CD14-positive monocyte (primary cell): ENCODE results near the gene TIMP2. TPM values are rescaled to one million over a fixed set of nuclear protein-coding genes. Genes with fewer than 3 reads are reported as not detected.

Experiments
- DNase-seq, 3 donors: peaks; one replicate each; pipeline ENCODE4 v3.0.0-alpha.2; 2011 to 2022
- H2AFZ ChIP-seq: 2 replicates; pipeline ENCODE4 v1.6.0; 2012; ENCODE audit warnings: mild to moderate bottlenecking, low read depth, low read length, inconsistent platforms; ENCODE audit not compliant: insufficient read depth, poor library complexity, severe bottlenecking
- H3K27ac ChIP-seq, 2 donors: 1 replicate in 1 of 2; 2 replicates in 1 of 2; pipeline ENCODE4 v1.5.1; 2012 to 2013; ENCODE audit warnings: low read length in 2 of 2, control low read depth in 1 of 2, inconsistent platforms in 1 of 2, low read depth in 1 of 2, mild to moderate bottlenecking in 1 of 2
- H3K27me3 ChIP-seq, 2 donors: one replicate each; pipeline versions ENCODE4 v1.6.0 to v1.6.1; 2011 to 2013; ENCODE audit warnings: low read length in 2 of 2; ENCODE audit not compliant: control insufficient read depth in 2 of 2, insufficient read depth in 2 of 2
- H3K36me3 ChIP-seq, 2 donors: replicated peaks in 1 of 2; 1 replicate in 1 of 2; 2 replicates in 1 of 2; pipeline versions ENCODE4 v1.5.1 to v1.6.1; 2012 to 2013; ENCODE audit warnings: low read length in 2 of 2, control low read depth in 1 of 2, inconsistent platforms in 1 of 2, mild to moderate bottlenecking in 1 of 2; ENCODE audit not compliant: insufficient read depth in 2 of 2, control insufficient read depth in 1 of 2
- H3K4me1 ChIP-seq, 2 donors: 1 replicate in 1 of 2; 2 replicates in 1 of 2; pipeline versions ENCODE4 v1.5.1 to v1.6.1; 2012 to 2013; ENCODE audit warnings: low read length in 2 of 2, control low read depth in 1 of 2, inconsistent platforms in 1 of 2, mild to moderate bottlenecking in 1 of 2, moderate library complexity in 1 of 2; ENCODE audit not compliant: insufficient read depth in 2 of 2, control insufficient read depth in 1 of 2
- H3K4me2 ChIP-seq: replicated peaks from 2 replicates; pipeline ENCODE3; 2012; ENCODE audit warnings: low read length, moderate library complexity, mild to moderate bottlenecking; ENCODE audit not compliant: poor library complexity, severe bottlenecking; ENCODE audit errors: extremely low read depth
- H3K4me3 ChIP-seq, 3 experiments: fragments of 200-600 bp in 1 of 3; sonication (generic) in 1 of 3; replicated peaks in 1 of 3; 1 replicate in 2 of 3; 2 replicates in 1 of 3; pipeline ENCODE4 v1.5.1; 2011 to 2013; ENCODE audit warnings: low read length in 3 of 3, mild to moderate bottlenecking in 3 of 3, control low read depth in 2 of 3, low read depth in 2 of 3, inconsistent platforms in 1 of 3, moderate library complexity in 1 of 3
- H3K79me2 ChIP-seq: 2 replicates; pipeline ENCODE4 v1.6.0; 2012; ENCODE audit warnings: mild to moderate bottlenecking, control low read depth, inconsistent platforms, low read length, moderate library complexity; ENCODE audit not compliant: insufficient read depth
- H3K9ac ChIP-seq: 2 replicates; pipeline ENCODE4 v1.6.0; 2017; ENCODE audit warnings: low read length, mild to moderate bottlenecking; ENCODE audit not compliant: insufficient read depth, poor library complexity, severe bottlenecking
- H3K9me3 ChIP-seq, 2 donors: replicated peaks in 1 of 2; 1 replicate in 1 of 2; 2 replicates in 1 of 2; pipeline versions ENCODE4 v1.5.1 to v1.6.1; 2012 to 2013; ENCODE audit warnings: low read length in 2 of 2, control low read depth in 1 of 2; ENCODE audit not compliant: control insufficient read depth in 1 of 2, insufficient read depth in 1 of 2
- H4K20me1 ChIP-seq: 2 replicates; pipeline ENCODE4 v1.6.0; 2012; ENCODE audit warnings: mild to moderate bottlenecking, low read length, control low read depth, moderate library complexity; ENCODE audit not compliant: insufficient read depth
- H3K27ac Mint-ChIP-seq, 7 donors: one replicate each; pipeline ENCODE4 v1.8.0; 2020; ENCODE audit warnings: mild to moderate bottlenecking in 7 of 7, mixed read lengths in 7 of 7, moderate library complexity in 6 of 7, inconsistent platforms in 2 of 7
- H3K27me3 Mint-ChIP-seq, 3 donors: one replicate each; pipeline ENCODE4 v1.8.0; 2021 to 2022; ENCODE audit warnings: low read depth in 3 of 3, mild to moderate bottlenecking in 3 of 3, mixed read lengths in 3 of 3, moderate library complexity in 3 of 3, inconsistent platforms in 1 of 3
- H3K36me3 Mint-ChIP-seq, 2 donors: one replicate each; pipeline ENCODE4 v1.8.0; 2020; ENCODE audit warnings: mixed read lengths in 2 of 2, inconsistent platforms in 1 of 2, mild to moderate bottlenecking in 1 of 2
- H3K4me1 Mint-ChIP-seq: one replicate; pipeline ENCODE4 v1.8.0; 2020; ENCODE audit warnings: mild to moderate bottlenecking, mixed read lengths
- H3K4me3 Mint-ChIP-seq, 2 donors: one replicate each; pipeline ENCODE4 v1.8.0; 2020; ENCODE audit warnings: mild to moderate bottlenecking in 2 of 2, mixed read lengths in 2 of 2, moderate library complexity in 1 of 2
- H3K9me3 Mint-ChIP-seq, 7 donors: one replicate each; pipeline ENCODE4 v1.8.0; 2020 to 2022; ENCODE audit warnings: mixed read lengths in 7 of 7, mild to moderate bottlenecking in 6 of 7, moderate library complexity in 6 of 7, inconsistent platforms in 2 of 7
- CTCF ChIP-seq: fragments of 200-600 bp; IDR thresholded peaks from one replicate; pipeline ENCODE4 v1.8.0; 2022; ENCODE audit warnings: antibody characterized with exemption, mild to moderate bottlenecking
- WGBS: methylation state at CpG from one replicate; pipeline ENCODE4 v1.1.5; 2013; ENCODE audit warnings: missing lambda C conversion rate; ENCODE audit not compliant: insufficient coverage; 5-methylcytosine and 5-hydroxymethylcytosine counted together
- intact Hi-C, 2 donors: fragments of 100-400 bp; cut with micrococcal nuclease; formaldehyde crosslinking; loops; one replicate each; pipeline versions ENCODE4 v1.15.0 to v1.15.1; 2023
- polyA plus RNA-seq, 3 donors: library from polyadenylated mRNA; depleted of rRNA in 1 of 3; unstranded in 2 of 3; stranded (reverse) in 1 of 3; fragments of 300-500 nt in 2 of 3; fragments of >200 nt in 1 of 3; fragmentation: Illumina TruSeq in 2 of 3; gene quantifications; 1 replicate in 2 of 3; 2 replicates in 1 of 3; pipeline ENCODE4 v1.2.3, GENCODE V29; 2012 to 2021

TIMP2 gene
- polyA plus RNA-seq, 3 donors = 4.5 to 101 (median 6.4) TPM

GRCh38 chr17:78901806-78902205, 23.4 kb downstream of the TIMP2 start:
- no peak for TF ChIP-seq CTCF
- no peaks in the 10 kb centered on the region for H3K27me3 ChIP-seq
- H3K4me3 ChIP-seq = no peak overlapping the region
- WGBS = 95% methylated on average over 8 of the region's 10 CpGs
- H3K36me3 ChIP-seq = peaks cover 58 to 81% of the 10 kb centered on the region in 2 donors
- intact Hi-C loops = no loop called here
- no peak overlapping the region for H3K9ac ChIP-seq
- H4K20me1 ChIP-seq = peaks cover 100% of the 10 kb centered on the region
- Mint-ChIP-seq H3K9me3 (no peaks in the 10 kb centered on the region), H3K36me3 (peaks cover 51 to 78% of the 10 kb centered on the region in 2 donors), H3K4me1 (peaks cover 26% of the 10 kb centered on the region), H3K27ac (peak overlapping the region in 6 of 7 donors; percentile 47 to 89 (median 73)), H3K4me3 (no peak overlapping the region), H3K27me3 (peaks cover 0 to 2% (median 0%) of the 10 kb centered on the region in 3 donors)
- H2AFZ ChIP-seq = no peak overlapping the region
- H3K27ac ChIP-seq = peak overlapping the region in 1 of 2 donors; percentile 67
- H3K4me2 ChIP-seq = no peak overlapping the region
- peaks cover 100% of the 10 kb centered on the region for H3K79me2 ChIP-seq
- no peaks in the 10 kb centered on the region for H3K4me1 ChIP-seq
- no peak for DNase-seq
- no peaks in the 10 kb centered on the region for H3K9me3 ChIP-seq

- Mint-ChIP-seq H3K9me3 (no peaks in the 10 kb centered on the region), H3K4me3 (no peak overlapping the region), H3K36me3 (peaks cover 51 to 85% of the 10 kb centered on the region in 2 donors), H3K27ac (peak overlapping the region in 3 of 7 donors; percentile 41 to 81 (median 74)), H3K4me1 (peaks cover 30% of the 10 kb centered on the region), H3K27me3 (peaks cover 0 to 2% (median 0%) of the 10 kb centered on the region in 3 donors)
- no peaks in the 10 kb centered on the region for H3K9me3 ChIP-seq
- H3K4me3 ChIP-seq = no peak overlapping the region
- no peaks in the 10 kb centered on the region for H3K27me3 ChIP-seq
- H3K79me2 ChIP-seq = peaks cover 100% of the 10 kb centered on the region
- DNase-seq = no peak
- H3K4me2 ChIP-seq = no peak overlapping the region
- intact Hi-C loops = no loop called here
- no peaks in the 10 kb centered on the region for H3K4me1 ChIP-seq
- 91% methylated on average over 29 of the region's 29 CpGs for WGBS
- TF ChIP-seq CTCF = no peak
- peak overlapping the region in 1 of 2 donors; percentile 67 for H3K27ac ChIP-seq
- peaks cover 58 to 88% of the 10 kb centered on the region in 2 donors for H3K36me3 ChIP-seq
- peaks cover 100% of the 10 kb centered on the region for H4K20me1 ChIP-seq
- no peak overlapping the region for H2AFZ ChIP-seq
- no peak overlapping the region for H3K9ac ChIP-seq
Measured at GRCh38 chr17:78900816-78901215, 24.4 kb downstream of the TIMP2 start.
